GM23248 (cell line): ENCODE results near the gene EIF3CL.
"Not testable (repeated sequence)": the region's sequence is repeated elsewhere in the genome, so short reads cannot be mapped to it uniquely, and the experiment has no call there.

Source experiments
- EZH2 ChIP-seq: fragments of 200-600 bp; sonication (generic); IDR thresholded peaks from 2 replicates; pipeline ENCODE4 v1.6.1; 2018; ENCODE audit warnings: antibody characterized with exemption, mild to moderate bottlenecking; ENCODE audit not compliant: insufficient read depth, poor library complexity, severe bottlenecking
- EZH2phosphoT487 ChIP-seq: fragments of 200-600 bp; sonication (generic); IDR thresholded peaks from 2 replicates; pipeline ENCODE4 v1.6.1; 2018; ENCODE audit warnings: antibody characterized with exemption, moderate library complexity, mild to moderate bottlenecking, low read depth; ENCODE audit not compliant: insufficient read depth

- not testable (repeated sequence) for TF ChIP-seq EZH2phosphoT487, EZH2
Observed at GRCh38 chr16:28330232-28330631, 73.4 kb downstream of the EIF3CL start.
